AG09319 (cell line): Measurements from ENCODE around the gene MGAT4B.

Experiments used
- DNase-seq: peaks from one replicate; pipeline ENCODE4 v3.0.0-alpha.2; 2010; ENCODE audit warnings: low read depth; ENCODE audit errors: extremely low read depth
- CTCF ChIP-seq: IDR thresholded peaks from 2 replicates; pipeline ENCODE4 v1.5.1; 2011; ENCODE audit warnings: low read depth, mild to moderate bottlenecking, inconsistent platforms, low read length, moderate library complexity

Gene MGAT4B

GRCh38 chr5:179795863-179796833 is 10.5 kb downstream of the MGAT4B start:
- TF ChIP-seq CTCF = peak; percentile 42
- peak; percentile 56 for DNase-seq

DNA sequence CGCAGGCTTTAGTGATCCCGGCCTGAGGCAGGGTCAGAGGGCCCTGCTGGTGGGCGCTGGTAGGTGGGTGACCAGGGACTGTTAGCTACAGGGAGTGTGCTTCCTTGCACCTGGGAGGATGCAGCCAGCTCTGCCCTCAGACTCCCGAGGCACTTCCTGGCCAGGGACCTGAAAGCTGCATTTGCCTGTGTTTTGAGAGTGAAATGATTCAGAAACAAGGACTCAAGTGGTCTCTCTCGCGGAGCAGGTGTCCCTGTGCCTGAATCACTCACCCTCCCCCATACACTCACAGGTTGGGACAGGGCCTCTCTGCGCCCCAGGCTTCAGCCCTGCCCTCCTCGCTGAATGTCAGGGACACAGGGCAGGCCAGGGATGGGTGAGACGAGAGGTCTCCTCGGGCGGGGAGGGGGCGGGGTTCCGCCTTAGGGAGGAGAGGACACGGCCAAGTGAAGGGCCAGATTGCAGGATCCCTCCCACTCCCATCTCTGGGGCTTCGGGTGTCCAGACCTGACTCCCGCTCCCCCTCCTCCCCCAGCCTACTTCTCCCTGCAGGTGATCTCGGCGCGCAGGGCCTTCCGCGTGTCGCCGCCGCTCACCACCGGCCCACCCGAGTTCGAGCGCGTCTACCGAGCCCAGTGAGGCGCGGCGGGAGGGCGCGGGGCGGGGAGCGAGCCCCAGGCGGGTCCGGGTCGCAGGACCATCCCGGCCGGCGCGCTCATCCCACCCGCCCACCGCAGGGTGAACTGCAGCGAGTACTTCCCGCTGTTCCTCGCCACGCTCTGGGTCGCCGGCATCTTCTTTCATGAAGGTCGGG is 11.4 kb downstream of the MGAT4B start:
- no peak for DNase-seq
- no peak for TF ChIP-seq CTCF

DNA sequence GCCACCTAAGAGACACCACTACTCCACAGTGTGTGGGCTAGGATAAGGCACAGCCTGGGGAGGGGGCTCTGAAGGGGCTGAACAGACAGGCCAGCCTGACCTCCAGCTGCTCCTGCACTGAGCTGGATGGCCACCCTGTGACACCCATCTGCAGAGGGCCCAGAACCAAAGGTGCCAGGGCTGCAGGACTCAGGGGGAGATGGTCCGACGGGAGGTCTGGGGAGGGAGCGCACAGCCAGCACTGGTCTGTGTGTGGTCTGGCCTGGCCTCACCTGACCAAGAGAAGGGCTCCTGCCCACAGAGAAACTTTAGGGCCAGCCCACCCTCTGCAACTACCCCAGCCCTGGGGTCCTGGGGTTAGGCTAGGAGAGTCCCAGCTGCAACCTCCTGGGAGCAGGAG is 12.1 kb downstream of the MGAT4B start:
- no peak for TF ChIP-seq CTCF
- DNase-seq = no peak

DNA sequence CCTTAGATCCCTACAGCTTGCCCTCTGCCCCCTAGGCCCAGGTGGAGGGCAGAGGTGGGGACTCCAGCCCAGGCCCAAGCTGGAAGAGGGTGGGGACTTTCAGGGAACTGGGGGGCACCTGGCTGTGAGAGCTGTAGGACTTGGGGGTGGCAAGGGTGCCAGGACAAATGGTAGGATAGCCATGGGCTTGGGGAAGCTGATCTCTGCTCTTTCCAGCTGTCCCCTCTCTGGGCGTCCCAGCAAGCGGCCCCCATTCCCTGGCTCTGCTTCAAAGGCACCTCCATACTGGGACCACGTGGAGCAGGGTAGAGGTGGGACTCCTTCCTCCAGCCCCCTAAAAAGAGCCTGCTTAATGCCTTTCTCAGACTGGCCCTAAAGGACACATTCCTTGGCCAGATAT is 12.5 kb downstream of the MGAT4B start:
- DNase-seq = no peak
- TF ChIP-seq CTCF = no peak

DNA sequence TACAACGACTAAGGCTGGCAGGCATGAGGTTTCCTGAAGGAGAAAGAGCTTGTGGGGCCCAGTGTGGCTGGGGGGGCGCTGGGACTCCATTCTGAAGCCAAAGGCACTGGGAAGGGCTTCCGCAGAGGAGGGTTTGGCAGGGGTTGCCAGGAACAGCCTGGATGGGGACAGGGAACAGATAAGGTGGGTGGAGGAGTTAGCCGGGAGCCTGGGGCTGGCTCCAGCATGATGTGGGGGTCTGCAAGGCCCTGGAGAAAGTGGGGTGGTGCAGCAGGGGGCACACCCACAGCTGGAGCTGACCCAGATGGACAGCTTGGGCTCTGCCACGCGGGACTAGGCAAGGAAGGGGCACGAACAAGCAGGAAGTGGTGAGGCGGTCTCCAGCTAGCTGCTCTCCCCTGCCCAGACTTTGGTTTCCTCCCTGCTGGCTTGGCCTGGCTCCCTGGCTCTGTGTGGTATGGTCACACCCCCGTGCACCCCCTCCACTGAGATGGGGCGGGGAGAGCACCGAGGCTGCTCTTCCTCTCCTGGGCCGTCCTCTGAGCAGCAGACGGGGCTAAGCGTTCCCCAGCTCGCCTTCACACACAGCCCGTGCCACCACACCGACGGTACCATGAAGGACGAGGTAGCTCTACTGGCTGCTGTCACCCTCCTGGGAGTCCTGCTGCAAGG is 13.1 kb downstream of the MGAT4B start, which contains the start of gene LTC4S:
LTC4S (plus strand) TSS at position 519 of the 672 bp plus-strand sequence; CDS start at position 614, 95 bp downstream.
- no peak for DNase-seq
- TF ChIP-seq CTCF = no peak

DNA sequence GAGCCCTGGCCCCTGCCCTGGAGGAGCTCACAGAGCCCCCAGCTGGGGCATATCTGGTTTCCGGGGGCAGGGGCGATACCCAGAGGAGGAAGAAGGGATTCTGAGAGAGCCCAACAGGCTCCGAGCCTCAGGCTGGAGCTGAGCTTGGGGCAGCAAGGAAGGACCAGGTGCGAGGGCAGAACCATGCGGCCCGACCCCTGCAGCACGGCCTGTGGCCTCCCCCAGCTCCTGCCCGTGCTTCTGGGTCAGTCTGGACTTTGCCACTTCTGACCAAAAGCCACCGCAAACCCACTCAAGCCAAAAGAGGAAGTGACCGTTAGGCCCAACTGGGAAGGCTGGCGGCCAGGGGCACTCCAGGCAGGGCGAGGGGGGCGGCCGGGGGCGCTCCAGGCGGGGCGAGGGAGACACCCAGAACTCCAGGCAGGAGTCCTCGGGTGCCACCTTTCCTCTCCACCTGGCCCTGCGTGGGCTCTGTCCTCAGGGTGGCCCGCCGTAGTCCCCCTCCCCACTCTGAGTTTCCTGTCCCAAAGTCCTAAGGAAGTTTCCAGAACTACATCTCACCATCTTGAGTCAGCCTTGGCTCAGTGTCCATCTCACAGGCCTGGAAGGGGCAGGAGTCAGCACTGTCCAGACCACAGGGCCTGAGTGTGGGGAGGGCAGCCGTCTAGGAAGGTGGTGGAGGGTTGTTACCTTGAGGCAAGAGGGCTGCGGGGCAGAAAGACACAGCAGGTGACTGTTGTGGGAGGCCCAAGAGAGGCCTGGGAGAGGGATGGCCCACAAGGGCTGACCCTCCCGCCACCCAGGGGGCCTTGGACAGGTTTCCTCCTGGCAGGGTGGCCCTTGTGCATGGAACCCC is 13.8 kb downstream of the MGAT4B start:
- DNase-seq = no peak
- no peak for TF ChIP-seq CTCF
